HL-60 (cell line): Measurements from ENCODE around the gene KRTAP5-7.

Experiments used
- DNase-seq, 2 experiments: peaks; one replicate each; pipeline ENCODE4 v3.0.0-alpha.2; 2010 to 2020; ENCODE audit warnings: low read depth in 1 of 2, low spot score in 1 of 2
- H3K27ac ChIP-seq: fragments of 250-450 bp; sonication (Bioruptor Pico); replicated peaks from 2 replicates; pipeline ENCODE4 v1.5.1; 2020; ENCODE audit warnings: mild to moderate bottlenecking, moderate library complexity
- H3K27me3 ChIP-seq: fragments of 250-450 bp; sonication (Bioruptor Pico); 2 replicates; pipeline ENCODE4 v1.5.1; 2021; ENCODE audit warnings: mild to moderate bottlenecking, moderate library complexity; ENCODE audit not compliant: insufficient read depth, poor library complexity, severe bottlenecking
- H3K4me3 ChIP-seq: replicated peaks from 2 replicates; pipeline ENCODE4 v1.5.1; 2011; ENCODE audit warnings: mild to moderate bottlenecking, control low read depth, low read length; ENCODE audit not compliant: insufficient read depth
- GABPA ChIP-seq: IDR thresholded peaks from 2 replicates; pipeline ENCODE4 v1.6.1; 2012; ENCODE audit warnings: low read depth
- POLR2AphosphoS5 ChIP-seq: IDR thresholded peaks from 2 replicates; pipeline ENCODE4 v1.6.1; 2012; ENCODE audit warnings: low read depth
- SPI1 ChIP-seq: IDR thresholded peaks from 2 replicates; pipeline ENCODE4 v1.6.1; 2012; ENCODE audit warnings: low read depth, mild to moderate bottlenecking, borderline replicate concordance
- TF ChIP-seq, protein P1 (sequence below): IDR thresholded peaks from one replicate; pipeline ENCODE4 v1.5.1; 2011; ENCODE audit warnings: low read length, control low read depth, inconsistent platforms; ENCODE audit not compliant: insufficient read depth
- TF ChIP-seq, protein P2 (sequence below): IDR thresholded peaks from 2 replicates; pipeline ENCODE4 v1.6.1; 2012; ENCODE audit warnings: low read depth; ENCODE audit not compliant: insufficient replicate concordance

Gene KRTAP5-7

DNA sequence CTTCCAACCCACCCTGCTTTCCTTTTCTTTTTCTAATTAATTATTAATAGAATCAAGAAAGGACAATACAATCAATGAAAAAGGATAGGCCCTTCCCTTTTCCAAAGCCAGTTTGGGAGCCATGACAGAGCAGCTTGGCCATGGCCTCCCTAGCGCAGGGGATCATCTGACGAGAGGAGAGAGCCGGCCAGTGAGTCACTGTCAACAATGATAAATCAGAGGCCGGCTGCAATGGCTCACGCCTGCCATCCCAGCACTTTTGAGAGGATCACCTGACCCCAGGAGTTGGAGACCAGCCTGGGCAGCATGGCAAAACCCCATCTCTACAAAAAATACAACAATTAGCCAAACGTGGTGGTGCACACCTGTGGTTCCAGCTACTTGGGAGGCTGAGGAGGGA, 27.5 kb upstream of the KRTAP5-7 start:
- peak overlapping the region; percentile 16; the same call in 1 of the 2 replicates for H3K27ac ChIP-seq
- H3K4me3 ChIP-seq: no peak overlapping the region
- no peaks in the 10 kb centered on the region for H3K27me3 ChIP-seq
- DNase-seq: no peak
- TF ChIP-seq GABPA: no peak
- no peak for TF ChIP-seq POLR2AphosphoS5
- TF ChIP-seq, protein P1, sequence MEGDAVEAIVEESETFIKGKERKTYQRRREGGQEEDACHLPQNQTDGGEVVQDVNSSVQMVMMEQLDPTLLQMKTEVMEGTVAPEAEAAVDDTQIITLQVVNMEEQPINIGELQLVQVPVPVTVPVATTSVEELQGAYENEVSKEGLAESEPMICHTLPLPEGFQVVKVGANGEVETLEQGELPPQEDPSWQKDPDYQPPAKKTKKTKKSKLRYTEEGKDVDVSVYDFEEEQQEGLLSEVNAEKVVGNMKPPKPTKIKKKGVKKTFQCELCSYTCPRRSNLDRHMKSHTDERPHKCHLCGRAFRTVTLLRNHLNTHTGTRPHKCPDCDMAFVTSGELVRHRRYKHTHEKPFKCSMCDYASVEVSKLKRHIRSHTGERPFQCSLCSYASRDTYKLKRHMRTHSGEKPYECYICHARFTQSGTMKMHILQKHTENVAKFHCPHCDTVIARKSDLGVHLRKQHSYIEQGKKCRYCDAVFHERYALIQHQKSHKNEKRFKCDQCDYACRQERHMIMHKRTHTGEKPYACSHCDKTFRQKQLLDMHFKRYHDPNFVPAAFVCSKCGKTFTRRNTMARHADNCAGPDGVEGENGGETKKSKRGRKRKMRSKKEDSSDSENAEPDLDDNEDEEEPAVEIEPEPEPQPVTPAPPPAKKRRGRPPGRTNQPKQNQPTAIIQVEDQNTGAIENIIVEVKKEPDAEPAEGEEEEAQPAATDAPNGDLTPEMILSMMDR: no peak
- TF ChIP-seq, protein P2, sequence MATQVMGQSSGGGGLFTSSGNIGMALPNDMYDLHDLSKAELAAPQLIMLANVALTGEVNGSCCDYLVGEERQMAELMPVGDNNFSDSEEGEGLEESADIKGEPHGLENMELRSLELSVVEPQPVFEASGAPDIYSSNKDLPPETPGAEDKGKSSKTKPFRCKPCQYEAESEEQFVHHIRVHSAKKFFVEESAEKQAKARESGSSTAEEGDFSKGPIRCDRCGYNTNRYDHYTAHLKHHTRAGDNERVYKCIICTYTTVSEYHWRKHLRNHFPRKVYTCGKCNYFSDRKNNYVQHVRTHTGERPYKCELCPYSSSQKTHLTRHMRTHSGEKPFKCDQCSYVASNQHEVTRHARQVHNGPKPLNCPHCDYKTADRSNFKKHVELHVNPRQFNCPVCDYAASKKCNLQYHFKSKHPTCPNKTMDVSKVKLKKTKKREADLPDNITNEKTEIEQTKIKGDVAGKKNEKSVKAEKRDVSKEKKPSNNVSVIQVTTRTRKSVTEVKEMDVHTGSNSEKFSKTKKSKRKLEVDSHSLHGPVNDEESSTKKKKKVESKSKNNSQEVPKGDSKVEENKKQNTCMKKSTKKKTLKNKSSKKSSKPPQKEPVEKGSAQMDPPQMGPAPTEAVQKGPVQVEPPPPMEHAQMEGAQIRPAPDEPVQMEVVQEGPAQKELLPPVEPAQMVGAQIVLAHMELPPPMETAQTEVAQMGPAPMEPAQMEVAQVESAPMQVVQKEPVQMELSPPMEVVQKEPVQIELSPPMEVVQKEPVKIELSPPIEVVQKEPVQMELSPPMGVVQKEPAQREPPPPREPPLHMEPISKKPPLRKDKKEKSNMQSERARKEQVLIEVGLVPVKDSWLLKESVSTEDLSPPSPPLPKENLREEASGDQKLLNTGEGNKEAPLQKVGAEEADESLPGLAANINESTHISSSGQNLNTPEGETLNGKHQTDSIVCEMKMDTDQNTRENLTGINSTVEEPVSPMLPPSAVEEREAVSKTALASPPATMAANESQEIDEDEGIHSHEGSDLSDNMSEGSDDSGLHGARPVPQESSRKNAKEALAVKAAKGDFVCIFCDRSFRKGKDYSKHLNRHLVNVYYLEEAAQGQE: no peak
- TF ChIP-seq SPI1: no peak

DNA sequence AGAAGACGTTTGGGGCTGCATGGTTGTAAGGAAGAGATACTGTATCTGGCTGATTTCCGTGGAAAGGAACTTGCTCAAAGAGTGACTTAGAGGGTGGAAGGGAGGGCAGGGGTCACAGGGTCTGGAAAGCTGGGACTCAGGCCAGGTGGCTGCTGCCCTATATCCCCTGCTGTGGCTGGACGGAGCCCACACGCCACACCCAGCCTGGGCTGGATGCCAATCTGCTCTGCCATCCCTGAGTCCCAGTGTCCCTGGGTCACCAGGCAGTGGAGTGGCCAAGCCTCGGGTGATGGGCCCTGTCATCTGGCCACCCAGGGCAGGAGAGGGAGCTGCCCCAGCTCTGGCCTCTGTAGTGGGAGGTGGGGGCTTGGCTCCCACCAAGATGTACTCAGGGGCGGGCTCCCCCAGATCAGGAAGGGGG, 26.5 kb upstream of the KRTAP5-7 start:
- no peak overlapping the region for H3K27ac ChIP-seq
- TF ChIP-seq GABPA (no peak), SPI1 (no peak)
- TF ChIP-seq, protein P2: no peak
- TF ChIP-seq, protein P1: no peak
- no peak overlapping the region for H3K4me3 ChIP-seq
- H3K27me3 ChIP-seq: no peaks in the 10 kb centered on the region
- DNase-seq: no peak

DNA sequence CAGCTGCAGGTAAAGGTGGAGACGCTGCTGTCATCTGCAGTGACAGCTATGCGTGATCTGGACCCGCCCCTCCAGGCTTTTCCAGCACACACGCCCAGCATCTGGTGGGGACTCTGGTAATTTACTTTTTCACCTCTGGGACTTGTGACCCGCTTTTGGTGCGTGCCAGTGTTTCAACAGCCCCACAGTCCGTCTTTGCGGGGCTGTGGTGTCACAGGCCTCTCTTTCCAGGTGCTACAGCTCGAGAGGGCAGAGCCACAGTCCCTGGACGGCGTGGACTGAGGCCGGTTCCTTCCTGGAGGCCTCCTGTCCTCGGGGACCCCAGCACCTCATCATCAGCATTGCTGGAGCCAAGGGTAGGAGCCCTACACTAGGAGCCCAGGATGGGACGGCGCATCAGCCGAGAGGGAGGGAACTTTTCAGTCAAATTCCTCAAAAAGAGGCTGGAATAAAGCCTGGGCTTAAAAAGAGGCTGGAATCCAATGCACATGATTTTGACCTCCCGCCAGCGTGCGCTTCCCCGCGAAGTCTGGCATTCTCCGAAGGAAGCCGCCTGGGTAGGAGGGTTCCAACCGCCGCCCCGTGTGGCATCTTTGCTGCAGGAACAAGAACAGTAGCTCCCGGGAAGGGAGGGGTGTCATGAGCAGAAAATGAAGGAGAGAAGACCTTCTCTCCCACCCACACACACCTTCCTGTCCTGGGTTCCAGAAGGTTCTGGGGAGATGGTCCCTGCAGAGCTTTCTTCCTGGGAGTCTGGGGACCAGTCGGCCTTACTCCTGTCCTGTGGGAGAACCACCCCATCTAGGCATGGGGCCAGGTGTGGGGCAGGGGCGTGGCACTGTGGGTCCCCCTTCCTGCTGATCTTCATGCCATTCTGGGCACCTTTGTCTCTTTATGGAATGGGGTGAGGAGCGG, 25.7 kb upstream of the KRTAP5-7 start:
- H3K4me3 ChIP-seq: no peak overlapping the region
- no peak overlapping the region for H3K27ac ChIP-seq
- DNase-seq: no peak
- H3K27me3 ChIP-seq: no peaks in the 10 kb centered on the region
- TF ChIP-seq, protein P2: no peak
- TF ChIP-seq POLR2AphosphoS5 (no peak), GABPA (no peak), SPI1 (no peak)
- TF ChIP-seq, protein P1: no peak
